ENCODE results near the gene ZBTB24.

ZBTB24 gene

DNA sequence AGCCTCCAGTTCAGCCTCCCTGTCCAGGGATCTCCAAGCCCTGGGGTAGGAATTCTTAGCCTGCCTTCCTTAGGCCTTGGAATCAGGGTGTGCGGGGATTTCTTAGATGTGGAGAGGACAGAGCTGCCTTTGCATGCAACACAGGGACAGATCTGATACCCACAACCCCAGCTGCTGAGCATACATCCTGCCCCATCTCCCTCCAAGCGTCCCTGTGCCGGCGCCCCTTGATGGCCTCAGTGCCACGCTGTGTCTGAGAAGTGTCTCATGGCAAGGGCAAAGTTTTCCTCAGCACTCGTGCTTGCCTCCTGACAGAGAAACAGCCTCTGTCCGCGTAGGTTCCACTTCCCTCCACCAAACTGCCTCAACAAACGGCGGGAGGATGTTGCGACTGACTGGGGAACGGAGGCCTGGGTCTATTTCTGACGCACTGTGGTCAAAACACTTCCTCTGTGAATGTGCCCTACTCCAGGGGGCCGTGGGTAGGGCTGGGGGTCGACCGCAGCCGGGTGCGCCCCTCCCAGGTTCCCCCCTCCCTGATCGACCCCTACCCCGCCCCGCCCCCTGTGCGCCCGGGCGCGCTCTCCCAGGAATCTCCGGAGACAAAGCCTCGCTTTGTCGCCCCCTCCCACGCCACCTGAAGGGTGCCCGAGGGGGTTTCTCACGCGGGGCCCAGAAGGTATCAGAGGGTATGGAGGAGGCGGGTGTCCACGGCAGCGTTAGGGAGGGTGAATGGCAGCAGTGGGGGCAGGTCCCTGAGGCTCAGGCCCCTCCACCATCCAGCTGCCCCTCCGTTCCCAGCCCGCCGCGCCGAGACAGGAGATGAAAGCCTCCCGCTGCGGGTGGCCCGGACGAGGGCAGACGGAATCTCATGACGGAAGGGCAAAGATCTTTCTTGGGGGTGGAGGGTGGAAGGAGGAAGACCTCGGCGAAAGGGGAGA, 28.3 kb downstream of the ZBTB24 start:
- peak overlapping the region; percentile 87 for H3K27ac ChIP-seq
- DNase-seq (ENCODE audit: low spot score): no peak
- TF ChIP-seq, protein P1, sequence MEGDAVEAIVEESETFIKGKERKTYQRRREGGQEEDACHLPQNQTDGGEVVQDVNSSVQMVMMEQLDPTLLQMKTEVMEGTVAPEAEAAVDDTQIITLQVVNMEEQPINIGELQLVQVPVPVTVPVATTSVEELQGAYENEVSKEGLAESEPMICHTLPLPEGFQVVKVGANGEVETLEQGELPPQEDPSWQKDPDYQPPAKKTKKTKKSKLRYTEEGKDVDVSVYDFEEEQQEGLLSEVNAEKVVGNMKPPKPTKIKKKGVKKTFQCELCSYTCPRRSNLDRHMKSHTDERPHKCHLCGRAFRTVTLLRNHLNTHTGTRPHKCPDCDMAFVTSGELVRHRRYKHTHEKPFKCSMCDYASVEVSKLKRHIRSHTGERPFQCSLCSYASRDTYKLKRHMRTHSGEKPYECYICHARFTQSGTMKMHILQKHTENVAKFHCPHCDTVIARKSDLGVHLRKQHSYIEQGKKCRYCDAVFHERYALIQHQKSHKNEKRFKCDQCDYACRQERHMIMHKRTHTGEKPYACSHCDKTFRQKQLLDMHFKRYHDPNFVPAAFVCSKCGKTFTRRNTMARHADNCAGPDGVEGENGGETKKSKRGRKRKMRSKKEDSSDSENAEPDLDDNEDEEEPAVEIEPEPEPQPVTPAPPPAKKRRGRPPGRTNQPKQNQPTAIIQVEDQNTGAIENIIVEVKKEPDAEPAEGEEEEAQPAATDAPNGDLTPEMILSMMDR (conservative IDR thresholded peaks at IDR 0.05; ENCODE audit: low read depth): no peak
- CTCF ChIA-PET: interaction anchor here (0.7 to 0.8 kb wide), 2 partner anchors 12 to 651 kb away, joined by 3 to 5 read pairs; no protein-coding TSS in a partner anchor
- POLR2A ChIA-PET (ENCODE audit: low non-redundant PET): no interaction called here

- TF ChIP-seq, protein P1 (conservative IDR thresholded peaks at IDR 0.05; ENCODE audit: low read depth): no peak
- DNase-seq (ENCODE audit: low spot score): no peak
- peak overlapping the region; percentile 87 for H3K27ac ChIP-seq
- ChIA-PET CTCF (interaction anchor here (0.7 kb wide), 1 partner anchor 8 kb away, joined by 3 read pairs; no protein-coding TSS in a partner anchor), POLR2A (ENCODE audit: low non-redundant PET) (no interaction called here)
These were observed 29.2 kb downstream of the ZBTB24 start for GRCh38 chr6:109453594-109454495.

- ChIA-PET CTCF (interaction anchor here (0.7 kb wide), 1 partner anchor 8 kb away, joined by 3 read pairs; no protein-coding TSS in a partner anchor), POLR2A (ENCODE audit: low non-redundant PET) (no interaction called here)
- H3K27ac ChIP-seq: peak overlapping the region; percentile 87; the same call in 1 of the 2 replicates
These were observed 29.9 kb downstream of the ZBTB24 start for GRCh38 chr6:109453156-109453555.

GRCh38 chr6:109452181-109452580, 30.8 kb downstream of the ZBTB24 start:
- TF ChIP-seq, protein P1 (conservative IDR thresholded peaks at IDR 0.05; ENCODE audit: low read depth): no peak
- POLR2A ChIA-PET (ENCODE audit: low non-redundant PET): no interaction called here
- CTCF ChIA-PET: interaction anchor here (0.9 kb wide), 1 partner anchor 12 kb away, joined by 3 read pairs; the partner anchor contains the start of genes PPIL6 and SMPD2
- no peak for DNase-seq (ENCODE audit: low spot score)
- 0 out of 2 replicates have a peak overlapping the region, but pooled peaks have one; percentile 4 for H3K27ac ChIP-seq

More at GRCh38 chr6:109453156-109453555, 29.9 kb downstream of the ZBTB24 start:
- TF ChIP-seq, protein P1 (conservative IDR thresholded peaks at IDR 0.05; ENCODE audit: low read depth): no peak
- DNase-seq (ENCODE audit: low spot score): no peak

- TF ChIP-seq, protein P1 (conservative IDR thresholded peaks at IDR 0.05; ENCODE audit: low read depth): no peak
- no peak for DNase-seq (ENCODE audit: low spot score)
- no peak overlapping the region for H3K27ac ChIP-seq
- ChIA-PET CTCF (interaction anchor here (0.9 kb wide), 1 partner anchor 11 kb away, joined by 3 read pairs; the partner anchor contains the start of genes PPIL6 and SMPD2), POLR2A (ENCODE audit: low non-redundant PET) (no interaction called here)
These were observed 31.6 kb downstream of the ZBTB24 start for GRCh38 chr6:109451376-109451775.

GRCh38 chr6:109450801-109451200, 32.2 kb downstream of the ZBTB24 start:
- DNase-seq (ENCODE audit: low spot score): no peak
- ChIA-PET POLR2A (ENCODE audit: low non-redundant PET) (no interaction called here), CTCF (no interaction called here)
- TF ChIP-seq, protein P1 (conservative IDR thresholded peaks at IDR 0.05; ENCODE audit: low read depth): no peak
- H3K27ac ChIP-seq: no peak overlapping the region

All from RWPE1 (cell line).